Astrocyte of the spinal cord (primary cell): ENCODE measurements around the gene SEPTIN8.

ENCODE experiments used
- DNase-seq: peaks from one replicate; pipeline ENCODE4 v3.0.0; 2011; ENCODE audit warnings: low read depth, low spot score
- H3K4me3 ChIP-seq: 2 replicates; pipeline ENCODE4 v1.5.1; 2011; ENCODE audit warnings: low read depth, mild to moderate bottlenecking, low read length, moderate library complexity
- in situ Hi-C: cut with HindIII; loops from 2 replicates; pipeline ENCODE4 v1.10.0; 2017; ENCODE audit warnings: low sequenced_read_pairs
- TF ChIP-seq, protein P1 (sequence below): IDR thresholded peaks from 2 replicates; pipeline ENCODE4 v1.5.1; 2012; ENCODE audit warnings: low read depth, mild to moderate bottlenecking, low read length, inconsistent platforms

SEPTIN8 gene

DNA sequence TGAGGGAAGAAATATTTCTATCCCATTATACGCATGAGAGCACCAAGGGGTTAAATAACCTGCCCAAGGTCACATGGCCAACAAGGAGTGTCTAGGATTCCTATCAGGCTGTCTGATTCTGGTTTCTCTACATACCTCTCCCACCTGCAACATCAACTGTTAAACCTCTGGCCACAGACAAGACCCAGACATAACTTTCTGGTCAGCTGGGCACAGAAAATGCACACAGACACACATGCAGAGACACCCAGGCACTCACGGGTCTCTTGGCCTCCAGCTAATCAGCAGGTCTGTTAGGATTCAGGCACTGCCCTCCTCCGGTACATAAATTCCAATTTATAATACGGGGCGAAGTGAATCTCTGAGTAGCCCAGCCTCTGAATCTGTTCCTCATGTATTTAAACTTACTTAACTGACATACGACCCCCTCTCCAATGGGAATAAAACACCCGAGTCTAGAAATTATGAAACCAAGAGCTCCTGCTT is 1.5 kb downstream of the SEPTIN8 start:
- TF ChIP-seq, protein P1, sequence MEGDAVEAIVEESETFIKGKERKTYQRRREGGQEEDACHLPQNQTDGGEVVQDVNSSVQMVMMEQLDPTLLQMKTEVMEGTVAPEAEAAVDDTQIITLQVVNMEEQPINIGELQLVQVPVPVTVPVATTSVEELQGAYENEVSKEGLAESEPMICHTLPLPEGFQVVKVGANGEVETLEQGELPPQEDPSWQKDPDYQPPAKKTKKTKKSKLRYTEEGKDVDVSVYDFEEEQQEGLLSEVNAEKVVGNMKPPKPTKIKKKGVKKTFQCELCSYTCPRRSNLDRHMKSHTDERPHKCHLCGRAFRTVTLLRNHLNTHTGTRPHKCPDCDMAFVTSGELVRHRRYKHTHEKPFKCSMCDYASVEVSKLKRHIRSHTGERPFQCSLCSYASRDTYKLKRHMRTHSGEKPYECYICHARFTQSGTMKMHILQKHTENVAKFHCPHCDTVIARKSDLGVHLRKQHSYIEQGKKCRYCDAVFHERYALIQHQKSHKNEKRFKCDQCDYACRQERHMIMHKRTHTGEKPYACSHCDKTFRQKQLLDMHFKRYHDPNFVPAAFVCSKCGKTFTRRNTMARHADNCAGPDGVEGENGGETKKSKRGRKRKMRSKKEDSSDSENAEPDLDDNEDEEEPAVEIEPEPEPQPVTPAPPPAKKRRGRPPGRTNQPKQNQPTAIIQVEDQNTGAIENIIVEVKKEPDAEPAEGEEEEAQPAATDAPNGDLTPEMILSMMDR = no peak
- in situ Hi-C loops = no loop called here
- no peak for DNase-seq
- H3K4me3 ChIP-seq = peak overlapping the region; percentile 69

DNA sequence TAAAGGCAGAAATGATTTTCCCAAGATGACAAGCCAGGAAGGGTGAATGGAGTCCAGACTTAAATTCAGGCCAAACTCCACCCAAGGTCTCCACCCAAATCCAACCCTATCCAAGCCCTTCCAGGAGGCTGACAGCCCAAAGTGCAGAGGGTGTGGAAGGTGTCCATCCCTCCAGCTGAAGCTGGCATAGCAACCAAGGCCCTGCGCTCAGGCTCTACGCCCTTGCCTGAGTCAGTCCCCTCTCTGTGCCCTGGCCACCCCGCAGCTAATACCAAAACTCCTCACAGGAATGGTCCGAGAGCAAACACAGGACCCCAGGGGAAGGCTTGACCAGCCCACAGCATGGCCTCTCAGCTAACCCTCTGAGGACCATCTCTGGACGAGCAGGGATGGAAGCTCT is 2.1 kb downstream of the SEPTIN8 start:
- in situ Hi-C loops = no loop called here
- H3K4me3 ChIP-seq = no peak overlapping the region
- TF ChIP-seq, protein P1 = no peak
- no peak for DNase-seq

DNA sequence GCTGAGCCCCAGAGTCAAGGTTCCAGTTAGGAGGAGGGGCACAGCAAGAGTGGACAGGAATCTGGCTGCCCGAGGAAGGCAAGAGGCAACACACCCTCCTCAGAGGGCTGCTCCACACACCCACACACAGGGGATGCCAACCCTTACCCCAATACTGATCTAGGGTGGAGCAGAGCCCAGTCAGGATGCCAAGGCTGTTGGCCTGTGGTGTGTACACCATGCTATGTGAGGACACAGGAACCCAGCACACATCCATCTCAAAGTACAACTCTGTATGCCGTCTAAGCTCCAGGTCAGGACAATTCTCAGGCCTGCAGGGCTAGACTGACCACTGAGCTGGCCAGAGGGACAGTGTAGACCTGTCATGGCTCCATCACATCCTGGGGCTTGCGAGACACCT is 2.6 kb downstream of the SEPTIN8 start:
- in situ Hi-C loops = no loop called here
- H3K4me3 ChIP-seq = no peak overlapping the region
- no peak for DNase-seq
- TF ChIP-seq, protein P1 = no peak

DNA sequence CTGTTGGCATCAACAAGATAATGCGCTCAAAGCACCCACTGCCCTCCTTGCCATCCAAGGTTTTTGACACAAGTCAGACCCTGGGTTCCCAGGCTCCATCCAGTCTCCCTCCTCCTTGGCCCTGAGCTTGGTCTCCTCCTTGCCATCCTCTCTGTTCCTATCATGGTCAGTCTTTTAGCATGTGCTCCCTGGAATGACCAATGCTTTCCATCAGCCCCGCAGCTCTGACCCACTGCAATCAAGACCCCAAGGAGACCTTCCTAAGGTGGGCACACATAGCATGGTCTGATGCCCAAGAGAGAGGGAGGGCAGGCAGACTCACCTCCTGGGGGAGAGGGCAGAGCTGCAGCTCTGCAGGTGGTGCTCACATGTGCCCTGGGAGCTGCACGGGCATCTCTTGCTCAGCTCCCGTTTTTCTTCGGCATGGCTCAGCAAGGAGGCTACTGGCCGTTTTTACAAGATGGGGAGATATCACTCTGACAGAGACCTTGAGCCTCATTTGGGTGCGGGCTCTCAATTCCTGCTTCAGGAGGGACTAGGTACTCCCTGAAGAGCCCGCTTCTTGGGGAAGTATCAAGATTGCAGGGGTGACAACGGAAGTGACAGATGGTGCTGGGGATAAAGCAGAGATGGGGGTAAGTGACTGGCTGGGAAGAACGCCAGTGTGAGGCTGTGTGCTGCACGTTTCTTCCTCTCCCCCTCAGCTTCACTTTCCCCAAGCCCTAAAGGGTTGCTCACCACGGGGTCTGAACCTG is 3.3 kb downstream of the SEPTIN8 start:
- TF ChIP-seq, protein P1 = no peak
- in situ Hi-C loops = no loop called here
- DNase-seq = no peak
- H3K4me3 ChIP-seq = no peak overlapping the region

DNA sequence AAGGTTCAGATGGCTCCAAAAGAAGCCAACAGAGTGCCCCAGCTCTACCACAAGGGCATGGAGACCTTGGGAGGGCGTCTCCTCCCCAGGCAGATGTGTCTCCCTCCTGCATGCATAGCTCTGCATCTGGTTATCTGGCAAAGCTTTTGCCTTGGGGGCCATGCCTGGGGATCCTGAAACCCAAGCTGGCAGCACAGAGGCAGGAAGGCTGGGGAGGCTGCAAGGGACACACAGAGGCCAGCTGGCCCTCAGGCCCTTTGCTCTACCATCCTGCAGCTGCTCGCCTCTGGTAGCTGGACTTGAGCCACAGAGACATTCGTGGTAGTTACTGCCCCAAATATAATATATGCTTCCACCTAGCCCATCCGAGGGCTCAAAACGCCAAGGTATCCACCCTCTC is 3.9 kb downstream of the SEPTIN8 start:
- no peak overlapping the region for H3K4me3 ChIP-seq
- TF ChIP-seq, protein P1 = no peak
- DNase-seq = no peak
- in situ Hi-C loops = no loop called here

DNA sequence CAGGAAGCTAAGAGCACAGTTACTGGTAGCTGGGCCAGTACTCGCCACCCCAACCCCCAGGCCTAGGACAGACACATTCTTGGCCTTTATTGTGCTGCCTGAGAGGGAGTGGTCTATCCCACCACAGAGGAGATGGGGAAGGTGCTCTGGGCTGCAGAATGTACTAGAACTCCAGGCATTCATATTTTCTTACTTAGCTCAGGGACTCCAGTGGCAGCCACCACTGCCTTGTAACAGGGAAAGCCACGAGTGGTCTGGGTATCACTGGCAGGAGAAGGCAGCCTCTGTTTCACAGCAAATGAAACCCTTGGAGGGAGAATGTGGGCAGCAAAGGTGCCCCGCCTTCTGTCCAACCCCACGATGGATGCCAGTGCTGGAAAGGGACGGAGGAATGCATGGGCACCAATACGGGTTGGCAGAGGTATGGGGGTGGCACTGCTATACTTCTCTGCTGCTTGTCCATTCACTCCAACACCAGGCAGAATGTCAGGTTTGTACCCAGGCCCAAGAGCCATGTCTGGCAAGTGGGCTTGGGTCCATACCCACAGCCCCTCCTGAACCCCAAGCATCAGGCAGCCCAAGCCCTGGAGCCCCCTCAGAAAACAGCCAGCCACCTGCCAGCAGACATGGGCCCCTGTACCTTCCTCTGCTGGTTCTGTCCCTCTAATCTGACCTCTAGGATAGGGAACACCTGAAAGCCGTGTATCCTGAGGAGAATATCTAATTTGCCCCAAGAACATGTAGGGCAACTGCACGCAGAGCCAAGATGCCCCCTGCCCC is 4.6 kb downstream of the SEPTIN8 start:
- H3K4me3 ChIP-seq = no peak overlapping the region
- no peak for DNase-seq
- in situ Hi-C loops = no loop called here
- TF ChIP-seq, protein P1 = no peak
